Activated T-cell treated with anti-CD3 and anti-CD28 coated beads for 1 hour (primary cell): ENCODE measurements around the gene FCMR.

Experiments used
- DNase-seq: peaks from one replicate; pipeline ENCODE4 v3.0.0-alpha.2; 2020; ENCODE audit warnings: low read depth

Gene FCMR

GRCh38 chr1:206899717-206900116 is 22.0 kb downstream of the FCMR start:
- no peak for DNase-seq

- no peak for DNase-seq
These were observed 22.8 kb downstream of the FCMR start for GRCh38 chr1:206898915-206899431.

GRCh38 chr1:206898089-206898914 is 23.4 kb downstream of the FCMR start:
- no peak for DNase-seq

- DNase-seq, result no peak
These were observed 24.6 kb downstream of the FCMR start, which contains the start of gene IL24 for GRCh38 chr1:206897175-206897574. IL24 (plus strand) TSS chr1:206897443; CDS start chr1:206897833, 390 bp downstream.

- DNase-seq, result no peak
These were observed 25.5 kb downstream of the FCMR start for GRCh38 chr1:206896261-206896660.

- no peak for DNase-seq
These were observed 25.9 kb downstream of the FCMR start for GRCh38 chr1:206895837-206896242.

DNA sequence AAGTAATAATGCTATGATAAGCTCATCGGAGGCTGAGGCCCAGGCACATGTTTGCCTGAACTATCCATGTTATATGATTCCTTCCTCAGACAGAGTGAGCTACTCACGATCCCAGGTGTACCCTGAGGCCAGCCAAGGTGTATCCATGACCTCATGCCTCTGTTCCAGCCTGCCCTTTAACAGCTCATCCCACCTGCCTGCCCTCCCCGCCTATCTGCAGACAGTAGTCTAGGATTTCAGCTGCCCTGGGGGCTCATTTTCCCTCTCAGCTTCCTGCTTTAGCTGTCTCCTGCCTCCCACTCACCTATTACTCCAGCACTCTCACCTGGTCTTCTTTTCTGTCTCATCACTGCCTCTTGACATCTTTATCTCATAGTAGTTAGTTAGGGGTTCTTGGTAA is 26.4 kb downstream of the FCMR start:
- DNase-seq, result no peak

- no peak for DNase-seq
These were observed 28.4 kb downstream of the FCMR start for GRCh38 chr1:206893380-206893779.

DNA sequence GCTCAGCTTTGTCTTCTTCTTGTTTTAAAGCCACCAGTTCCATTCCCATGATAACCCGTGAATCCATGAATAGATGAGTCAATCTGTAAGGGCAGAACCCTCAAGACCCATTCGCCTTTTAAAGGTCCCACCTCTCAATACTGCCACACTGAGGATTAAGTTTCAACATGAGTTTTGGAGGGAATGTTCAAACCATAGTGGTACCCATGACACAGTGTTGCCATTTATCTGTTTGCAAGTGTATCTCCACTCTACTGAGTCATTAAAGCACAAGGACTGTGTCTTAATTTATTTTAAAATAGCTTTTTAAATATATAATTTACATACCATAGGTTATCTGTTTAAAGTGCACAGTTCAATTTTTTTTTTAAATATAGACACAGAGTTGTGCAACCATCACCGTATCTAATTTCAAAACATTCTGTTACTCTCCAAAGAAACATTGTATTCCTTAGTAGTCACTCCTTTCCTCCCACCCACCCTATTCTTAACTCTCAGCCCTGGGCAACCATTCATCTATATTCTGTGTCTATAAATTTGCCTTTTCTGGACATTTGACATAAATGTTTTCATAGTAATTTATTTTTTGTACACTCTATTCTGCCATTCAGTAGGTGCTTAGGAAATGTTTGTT is 29.3 kb downstream of the FCMR start:
- no peak for DNase-seq

- DNase-seq, result no peak
These were observed 30.3 kb downstream of the FCMR start for GRCh38 chr1:206891412-206891811.

DNA sequence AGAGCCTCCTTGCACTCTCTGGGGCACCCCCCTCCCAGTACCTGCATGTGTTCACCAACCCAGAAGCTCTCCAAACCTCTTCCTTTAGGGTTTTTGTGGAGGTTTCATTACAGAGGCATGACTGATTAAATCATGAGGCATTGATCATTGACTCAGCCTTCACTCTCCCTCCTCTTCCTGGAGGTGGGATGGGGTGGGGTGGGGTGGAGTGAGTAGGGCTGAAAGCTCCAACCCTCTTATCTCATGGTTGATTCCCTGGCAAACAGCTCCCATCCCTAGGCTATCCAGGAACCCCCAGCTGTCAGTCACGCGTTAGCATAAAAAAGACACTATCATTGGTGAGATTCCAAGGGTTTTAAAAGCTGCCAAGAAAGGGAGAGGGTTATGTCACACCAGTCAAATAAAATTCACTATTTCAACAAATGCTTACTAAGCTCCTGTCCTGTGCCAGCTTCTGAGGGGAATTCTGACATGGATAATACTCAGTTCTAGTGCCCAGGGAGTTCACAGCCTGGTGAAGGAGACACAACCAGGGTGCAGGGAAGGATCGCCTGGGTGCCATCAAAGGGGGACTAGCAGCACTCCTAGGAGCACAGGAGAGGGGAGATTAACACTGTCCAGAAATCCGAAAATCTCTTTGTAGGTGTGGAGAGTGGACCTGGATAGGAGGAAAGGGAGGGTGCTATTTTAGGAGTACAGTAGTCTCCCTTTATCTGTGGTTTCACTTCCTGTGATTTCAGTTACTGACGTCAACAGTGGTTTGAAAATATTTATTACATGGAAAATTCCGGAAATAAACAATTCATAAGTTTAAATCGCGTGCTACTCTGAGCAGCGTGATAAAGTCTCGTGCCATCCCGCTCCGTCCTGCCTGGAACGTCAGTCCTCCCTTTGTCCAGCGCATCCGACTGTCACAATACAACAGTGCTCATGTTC is 31.3 kb downstream of the FCMR start:
- DNase-seq, result no peak

- DNase-seq, result no peak
These were observed 34.0 kb downstream of the FCMR start for GRCh38 chr1:206887701-206888100.

GRCh38 chr1:206886831-206887230 is 34.9 kb downstream of the FCMR start:
- no peak for DNase-seq

DNA sequence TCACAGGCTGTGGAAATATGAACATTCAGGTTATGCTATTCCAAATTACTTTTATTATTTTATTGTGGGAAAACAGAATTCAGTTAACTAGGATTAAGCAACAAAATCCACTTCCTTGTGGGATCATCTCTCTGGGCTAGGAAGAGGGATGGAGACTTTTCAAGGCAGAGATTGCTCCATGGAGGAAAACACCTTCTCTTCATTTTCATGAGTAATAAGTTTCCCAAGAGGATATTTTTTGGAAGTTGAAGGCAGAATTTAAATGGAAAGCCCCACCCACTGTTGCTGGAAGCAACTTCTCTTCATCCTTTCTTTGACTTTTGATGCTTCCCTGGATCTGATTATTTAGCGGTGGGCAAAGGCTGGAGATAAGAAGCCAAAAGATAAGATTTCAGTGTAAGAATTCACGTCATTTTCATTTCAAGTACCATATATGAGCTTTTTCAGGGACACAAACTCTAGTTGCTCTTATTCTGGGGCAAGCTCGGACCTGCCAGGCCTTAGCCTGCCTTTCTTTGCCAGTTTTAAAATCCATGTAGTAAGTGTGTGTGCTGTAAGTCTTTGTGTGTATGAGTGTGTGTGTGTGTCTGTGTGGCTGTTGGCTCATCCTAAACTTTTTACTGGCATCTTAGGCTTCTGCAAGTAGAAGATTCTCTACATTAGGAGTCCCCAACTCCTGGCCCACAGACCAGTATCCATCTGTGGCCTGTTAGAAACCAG is 36.2 kb downstream of the FCMR start:
- DNase-seq, result no peak

DNA sequence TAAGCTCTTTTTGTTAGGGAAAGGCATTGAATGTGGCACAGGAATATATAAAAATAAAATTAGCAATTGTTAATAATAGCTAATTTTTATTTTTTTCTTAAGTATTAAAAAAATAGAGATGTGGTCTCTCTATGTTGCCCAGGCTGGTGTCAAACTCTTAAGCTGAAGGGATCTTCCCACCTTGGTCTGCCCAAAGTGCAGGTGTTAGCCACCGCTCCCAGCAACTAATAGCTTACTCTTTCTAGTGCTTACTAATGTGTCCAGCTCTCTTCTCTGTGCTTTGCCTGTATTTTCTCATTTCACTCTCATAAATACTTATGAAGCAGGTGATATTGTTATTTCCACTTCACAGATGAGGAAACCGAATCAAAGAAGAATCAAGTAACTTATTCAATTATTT is 37.9 kb downstream of the FCMR start:
- no peak for DNase-seq

DNA sequence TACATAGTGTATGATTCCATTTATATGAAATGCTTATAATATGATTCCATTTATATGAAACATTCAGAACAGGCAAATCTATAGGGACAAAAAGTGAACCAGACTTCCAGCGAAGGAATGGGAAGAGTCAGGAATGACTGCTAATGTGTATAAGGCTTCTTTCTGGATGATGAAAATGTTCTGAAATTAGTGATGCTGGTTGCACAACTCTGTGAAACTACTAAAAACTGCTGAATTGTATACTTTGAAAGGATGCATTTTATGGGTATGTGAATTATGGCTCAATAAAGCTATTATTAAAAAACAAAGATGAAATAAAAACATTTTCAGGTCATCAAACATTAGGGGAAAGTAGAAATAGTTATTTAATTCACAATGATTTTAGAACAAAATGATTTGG is 38.6 kb downstream of the FCMR start:
- DNase-seq, result no peak

DNA sequence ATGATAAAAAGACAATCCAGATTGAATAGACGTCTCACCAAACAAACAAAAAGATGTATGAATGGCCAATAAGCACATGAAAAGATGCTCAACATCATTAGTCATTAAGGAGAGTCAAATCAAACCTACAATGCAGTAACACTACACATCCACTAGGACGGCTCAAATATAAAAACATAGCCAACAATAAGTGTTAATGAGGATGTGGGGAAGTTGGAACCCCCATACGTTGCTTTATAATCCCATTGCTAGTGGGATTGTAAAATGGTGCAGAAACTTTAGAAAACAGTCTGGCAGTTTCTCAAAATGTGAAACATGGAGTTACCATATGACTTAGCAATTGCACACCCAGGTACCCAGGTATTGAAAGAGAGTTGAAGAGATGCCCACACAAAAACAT is 39.2 kb downstream of the FCMR start:
- DNase-seq, result no peak

DNA sequence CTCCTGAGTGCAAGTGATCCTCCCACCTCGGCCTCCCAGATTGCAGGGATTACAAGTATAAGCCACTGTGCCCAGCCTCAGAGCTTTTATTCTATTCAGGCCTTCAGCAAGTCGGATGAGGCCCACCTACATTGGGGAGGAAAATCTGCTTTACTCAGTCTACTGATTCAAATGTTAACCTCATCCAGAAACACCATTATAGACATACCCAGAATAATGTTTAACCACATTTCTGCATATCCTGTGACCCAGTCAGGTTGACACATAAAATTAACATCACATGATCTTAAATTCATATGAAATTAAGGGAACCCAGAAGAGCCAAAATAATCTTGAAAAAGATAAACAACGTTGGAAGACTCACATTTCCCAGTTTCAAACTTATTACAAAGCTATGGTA is 41.4 kb downstream of the FCMR start:
- DNase-seq, result no peak

DNA sequence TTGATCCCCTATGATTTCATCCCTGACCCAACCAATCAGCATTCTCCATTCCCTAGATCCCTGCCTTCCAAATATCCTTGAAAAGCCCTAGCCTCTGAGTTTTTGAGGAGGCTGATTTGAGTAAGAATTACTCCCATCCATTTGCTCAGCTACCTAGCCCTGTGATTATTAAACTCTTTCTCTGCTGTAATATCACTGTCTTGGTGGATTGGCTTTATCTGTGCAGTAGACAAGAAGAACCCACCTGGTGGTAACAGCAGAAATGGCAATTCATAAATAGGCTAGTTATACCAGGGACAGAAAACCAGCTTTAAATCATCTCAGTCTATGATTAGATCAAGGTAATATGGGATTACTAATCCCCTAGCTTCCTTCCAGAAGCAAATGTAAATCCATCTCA is 43.3 kb downstream of the FCMR start:
- no peak for DNase-seq

DNA sequence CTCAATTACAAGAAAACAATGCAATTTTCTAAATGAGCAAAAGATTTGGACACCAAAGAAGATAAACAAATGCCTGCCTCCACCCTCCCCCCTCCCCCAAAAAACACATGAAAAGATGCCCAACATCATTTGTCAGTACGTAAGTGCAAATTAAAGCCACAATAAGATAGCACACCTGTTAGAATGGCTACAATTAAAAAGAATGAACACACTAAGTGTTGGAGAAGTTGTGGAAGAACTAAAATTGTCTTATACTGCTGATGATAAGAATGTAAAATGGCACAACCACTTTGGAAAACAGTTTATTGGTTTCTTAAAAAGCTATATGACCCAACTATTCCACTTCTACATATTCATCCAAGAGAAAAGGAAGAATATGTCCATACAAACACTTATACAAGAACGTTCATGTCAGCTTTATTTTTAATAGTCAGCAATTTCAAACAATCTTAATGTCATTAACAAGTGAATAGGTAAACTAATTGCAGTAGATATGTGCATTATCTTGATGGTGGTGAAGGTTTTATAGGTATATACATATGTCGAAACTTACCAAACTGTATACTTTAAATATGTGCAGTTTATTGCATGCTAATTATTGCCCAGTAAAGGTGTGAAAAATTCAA is 45.9 kb downstream of the FCMR start:
- DNase-seq, result no peak

DNA sequence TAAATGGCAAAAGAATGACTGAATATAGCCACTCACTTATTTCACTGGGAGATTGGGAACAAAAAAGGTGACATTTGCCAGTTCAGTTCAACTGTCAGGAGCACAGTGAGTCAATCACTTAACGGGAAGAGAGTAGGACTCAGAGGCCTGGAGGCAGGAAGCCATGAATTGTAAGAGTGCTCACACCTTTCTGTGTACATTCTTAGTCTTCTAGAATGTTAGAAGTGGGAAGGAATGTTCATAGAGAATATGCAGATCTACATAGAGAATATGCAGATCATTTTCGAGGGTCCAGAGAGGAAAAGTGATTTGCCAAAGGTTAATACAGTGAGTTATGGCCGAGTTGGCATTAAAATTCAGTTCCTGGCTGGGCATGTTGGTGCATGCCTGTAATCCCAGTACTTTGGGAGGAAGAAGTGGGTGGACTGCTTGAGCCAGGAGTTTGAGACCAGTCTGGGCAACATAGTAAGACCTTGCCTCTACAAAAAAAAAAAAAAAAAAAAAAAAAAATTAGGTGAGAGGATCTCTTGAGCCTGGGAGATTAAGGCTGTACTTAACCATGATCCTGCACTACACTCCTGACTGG is 48.0 kb downstream of the FCMR start:
- no peak for DNase-seq
